Left lung (tissue), 10 donors: Measurements from ENCODE around the gene SRP54. TPM values are rescaled to one million over a fixed set of nuclear protein-coding genes. Genes with fewer than 3 reads are reported as not detected.

Experiments used
- ATAC-seq: fragments of 200-7000 bp; cut with Tn5 transposase; one replicate; pipeline ENCODE4 v1.9.1; 2020; ENCODE audit warnings: moderate library complexity
- DNase-seq, 4 donors: peaks; one replicate each; pipeline ENCODE4 v3.0.0-alpha.2; 2013 to 2020
- H3K27ac ChIP-seq, 2 donors: fragments of 200-600 bp; sonication (generic) in 1 of 2; one replicate each; pipeline versions ENCODE4 v1.5.0 to v1.8.0; 2020 to 2021
- H3K27me3 ChIP-seq, 2 donors: fragments of 200-600 bp; sonication (generic) in 1 of 2; one replicate each; pipeline versions ENCODE4 v1.5.0 to v1.8.0; 2020 to 2021
- H3K36me3 ChIP-seq, 2 donors: fragments of 200-600 bp; sonication (generic) in 1 of 2; one replicate each; pipeline versions ENCODE4 v1.5.0 to v1.8.0; 2020 to 2021
- H3K4me1 ChIP-seq, 2 donors: fragments of 200-600 bp; one replicate each; pipeline ENCODE4 v1.8.0; 2021
- H3K4me3 ChIP-seq, 2 donors: fragments of 200-600 bp; sonication (generic) in 1 of 2; one replicate each; pipeline versions ENCODE4 v1.5.0 to v1.8.0; 2020 to 2021; ENCODE audit warnings: mild to moderate bottlenecking in 1 of 2
- H3K9me3 ChIP-seq, 2 donors: fragments of 200-600 bp; sonication (generic) in 1 of 2; one replicate each; pipeline versions ENCODE4 v1.5.0 to v1.8.0; 2020 to 2021
- CTCF ChIP-seq, 2 donors: fragments of 200-600 bp; sonication (generic) in 1 of 2; IDR thresholded peaks; one replicate each; pipeline versions ENCODE4 v1.5.0 to v1.8.0; 2021; ENCODE audit warnings: antibody characterized with exemption in 2 of 2
- intact Hi-C, 2 donors: fragments of 100-400 bp; cut with DNase I; formaldehyde crosslinking; loops; one replicate each; pipeline versions ENCODE4 v1.11.2 to v1.14.2; 2022
- polyA plus RNA-seq, 6 donors: library from polyadenylated mRNA; unstranded; fragments of 120-200 nt; gene quantifications; one replicate each; pipeline ENCODE4 v1.2.1, GENCODE V29; 2013; ENCODE audit not compliant: insufficient read length in 6 of 6
- total RNA-seq, 2 donors: library from RNA; stranded (reverse); fragmentation: NEBNext Ultra II Directional; extraction: Animal tissue kit (Norgen Biotek cat#: 25700); gene quantifications; one replicate each; pipeline ENCODE4 v1.2.1, GENCODE V29; 2021
- donor health status: DM: no; HTN: yes; CAD: no.
- donor health status: DM: no; HTN: no; CAD: no.

SRP54 gene
- total and polyA plus RNA-seq, 8 donors, result 47.0 to 85.4 (median 71.5) TPM

- ATAC-seq (no peak), DNase-seq (no peak)
- Histone ChIP-seq H3K27ac (no peak overlapping the region), H3K9me3 (no peaks in the 10 kb centered on the region), H3K36me3 (no peaks in the 10 kb centered on the region), H3K4me3 (no peak overlapping the region), H3K27me3 (no peaks in the 10 kb centered on the region), H3K4me1 (peaks cover 0 to 8% of the 10 kb centered on the region in 2 donors)
- intact Hi-C loops, result no loop called here
- no peak for TF ChIP-seq CTCF (IDR thresholded peaks at IDR 0.05)
These were observed 44.9 kb upstream of the SRP54 start for GRCh38 chr14:34937876-34938275.

GRCh38 chr14:34943506-34943905 lies 39.3 kb upstream of the SRP54 start:
- no peak for DNase-seq
- no peak overlapping the region for H3K27ac ChIP-seq
- ATAC-seq, result no peak

GRCh38 chr14:34944744-34945143 lies 38.0 kb upstream of the SRP54 start:
- peaks cover 0 to 17% of the 10 kb centered on the region in 2 donors for H3K9me3 ChIP-seq
- DNase-seq (no peak), ATAC-seq (no peak)
- no peak for TF ChIP-seq CTCF (IDR thresholded peaks at IDR 0.05)
- H3K4me3 ChIP-seq, result no peak overlapping the region
- no peaks in the 10 kb centered on the region for H3K27me3 ChIP-seq
- no peak overlapping the region for H3K27ac ChIP-seq
- no peaks in the 10 kb centered on the region for H3K4me1 ChIP-seq
- intact Hi-C loops, result no loop called here
- peaks cover 0 to 5% of the 10 kb centered on the region in 2 donors for H3K36me3 ChIP-seq

More at GRCh38 chr14:34943506-34943905, 39.3 kb upstream of the SRP54 start:
- TF ChIP-seq CTCF (IDR thresholded peaks at IDR 0.05), result no peak
- H3K9me3 ChIP-seq, result peaks cover 0 to 17% of the 10 kb centered on the region in 2 donors
- intact Hi-C loops, result no loop called here
- H3K36me3 ChIP-seq, result peaks cover 0 to 5% of the 10 kb centered on the region in 2 donors
- H3K4me3 ChIP-seq, result no peak overlapping the region
- H3K4me1 ChIP-seq, result no peaks in the 10 kb centered on the region
- no peaks in the 10 kb centered on the region for H3K27me3 ChIP-seq

GRCh38 chr14:34946699-34947098 lies 36.1 kb upstream of the SRP54 start:
- Histone ChIP-seq H3K4me1 (no peaks in the 10 kb centered on the region), H3K27ac (no peak overlapping the region), H3K36me3 (peaks cover 0 to 6% of the 10 kb centered on the region in 2 donors), H3K4me3 (no peak overlapping the region), H3K27me3 (no peaks in the 10 kb centered on the region), H3K9me3 (peaks cover 0 to 17% of the 10 kb centered on the region in 2 donors)
- intact Hi-C loops, result no loop called here
- ATAC-seq (no peak), DNase-seq (no peak)
- no peak for TF ChIP-seq CTCF (IDR thresholded peaks at IDR 0.05)

GRCh38 chr14:34951286-34951685 lies 31.5 kb upstream of the SRP54 start:
- Histone ChIP-seq H3K27ac (no peak overlapping the region), H3K36me3 (peaks cover 0 to 24% of the 10 kb centered on the region in 2 donors), H3K4me3 (no peak overlapping the region), H3K27me3 (no peaks in the 10 kb centered on the region), H3K4me1 (no peaks in the 10 kb centered on the region), H3K9me3 (no peaks in the 10 kb centered on the region)
- ATAC-seq, result no peak
- DNase-seq, result no peak
- intact Hi-C loops, result no loop called here
- TF ChIP-seq CTCF (IDR thresholded peaks at IDR 0.05), result no peak
